Right lobe of liver (tissue), 6 donors: Measurements from ENCODE around the gene CNIH2. TPM values are rescaled to one million over a fixed set of nuclear protein-coding genes. Genes with fewer than 3 reads are reported as not detected.

Experiments used
- ATAC-seq, 4 donors: fragments of 200-7000 bp; cut with Tn5 transposase; one replicate each; pipeline ENCODE4 v1.9.1; 2020; ENCODE audit warnings: mild to moderate bottlenecking in 4 of 4, moderate library complexity in 4 of 4
- DNase-seq, 3 donors: peaks; one replicate each; pipeline ENCODE4 v3.0.0-alpha.2; 2020
- H3K27ac ChIP-seq, 3 donors: fragments of 200-600 bp; one replicate each; pipeline ENCODE4 v1.8.0; 2022
- H3K27me3 ChIP-seq, 2 donors: fragments of 200-600 bp; one replicate each; pipeline ENCODE4 v1.8.0; 2022
- H3K36me3 ChIP-seq, 4 donors: fragments of 200-600 bp; sonication (generic) in 1 of 4; one replicate each; pipeline versions ENCODE4 v1.5.1 to v1.8.0; 2017 to 2022; ENCODE audit warnings: control low read depth in 1 of 4
- H3K4me1 ChIP-seq, 4 donors: fragments of 200-600 bp; sonication (generic) in 1 of 4; one replicate each; pipeline versions ENCODE4 v1.5.1 to v1.8.0; 2017 to 2022; ENCODE audit warnings: control low read depth in 1 of 4
- H3K4me3 ChIP-seq, 3 donors: fragments of 200-600 bp; one replicate each; pipeline ENCODE4 v1.8.0; 2022
- H3K9me3 ChIP-seq, 4 donors: fragments of 200-600 bp; sonication (generic) in 1 of 4; one replicate each; pipeline versions ENCODE4 v1.5.1 to v1.8.0; 2017 to 2022; ENCODE audit warnings: control low read depth in 1 of 4
- CTCF ChIP-seq, 4 donors: fragments of 200-600 bp in 3 of 4; fragments of 450-650 bp in 1 of 4; IDR thresholded peaks; one replicate each; pipeline versions ENCODE4 v1.5.1 to v1.8.0; 2016 to 2022; ENCODE audit warnings: antibody characterized with exemption in 4 of 4, mild to moderate bottlenecking in 2 of 4
- POLR2A ChIP-seq: fragments of 450-650 bp; IDR thresholded peaks from one replicate; pipeline ENCODE4 v1.6.1; 2017; ENCODE audit warnings: antibody characterized with exemption, mild to moderate bottlenecking
- WGBS: methylation state at CpG from one replicate; pipeline ENCODE4 v1.1.6; 2018; ENCODE audit warnings: low coverage, low lambda C conversion rate; ENCODE audit not compliant: insufficient coverage; ENCODE audit errors: missing lambda C conversion rate; 5-methylcytosine and 5-hydroxymethylcytosine counted together
- intact Hi-C, 2 donors: fragments of 100-400 bp; cut with DNase I; formaldehyde crosslinking; loops; one replicate each; pipeline versions ENCODE4 v1.11.2 to v1.14.1; 2022
- total RNA-seq, 6 experiments: library from RNA; depleted of rRNA in 2 of 6; stranded (reverse); fragments of >200 nt in 2 of 6; fragmentation: NEBNext Ultra II Directional in 3 of 6; extraction: Animal tissue kit (Norgen Biotek cat#: 25700) in 3 of 6; gene quantifications; one replicate each; pipeline versions ENCODE4 v1.1.0 to v1.2.4, GENCODE V29; 2016 to 2023
- donor health status: DM: no; HTN: yes; CAD: no.
- donor health status: DM: no; HTN: no; CAD: no.
- donor health status: DM: no; HTN: no; CAD: no.
- donor health status: DM: no; HTN: yes; CAD: no.
- donor health status: DM: no; HTN: yes; CAD: no.

The CNIH2 gene
- total RNA-seq, 6 experiments from 2014 or later = 0.26 to 0.51 TPM; not detected in 4

- Histone ChIP-seq H3K9me3 (no peaks in the 10 kb centered on the region), H3K4me3 (no peak overlapping the region), H3K4me1 (peaks cover 0 to 5% (median 0%) of the 10 kb centered on the region in 4 donors), H3K36me3 (peaks cover 0 to 8% (median under 1%) of the 10 kb centered on the region in 4 donors), H3K27ac (no peak overlapping the region), H3K27me3 (no peaks in the 10 kb centered on the region)
- peak in 1 of 3 donors; percentile 57 for DNase-seq
- no peak for ATAC-seq
- intact Hi-C loops = loop anchor here (10.0 kb wide), 1 partner anchor 56 kb away; no protein-coding TSS in a partner anchor
- no peak for TF ChIP-seq CTCF (IDR thresholded peaks at IDR 0.05)
- no peak for TF ChIP-seq POLR2A
- 62% methylated on average over 2 of the region's 14 CpGs for WGBS
Measured at GRCh38 chr11:66280428-66280827, 2.5 kb downstream of the CNIH2 start.

GRCh38 chr11:66281001-66281400 lies 3.0 kb downstream of the CNIH2 start:
- no peak for DNase-seq
- intact Hi-C loops = loop anchor here (10.0 kb wide), 1 partner anchor 56 kb away; no protein-coding TSS in a partner anchor
- ATAC-seq = no peak
- H3K27me3 ChIP-seq = no peaks in the 10 kb centered on the region
- H3K4me3 ChIP-seq = no peak overlapping the region
- no peak overlapping the region for H3K27ac ChIP-seq
- H3K36me3 ChIP-seq = peaks cover 0 to 2% (median 0%) of the 10 kb centered on the region in 4 donors
- no peaks in the 10 kb centered on the region for H3K9me3 ChIP-seq
- peaks cover 0 to 5% (median 0%) of the 10 kb centered on the region in 4 donors for H3K4me1 ChIP-seq
- 83% methylated on average over 3 of the region's 6 CpGs for WGBS
- no peak for TF ChIP-seq POLR2A
- no peak for TF ChIP-seq CTCF (IDR thresholded peaks at IDR 0.05)

GRCh38 chr11:66281776-66282467 lies 3.9 kb downstream of the CNIH2 start:
- TF ChIP-seq CTCF (IDR thresholded peaks at IDR 0.05) (no peak), POLR2A (no peak)
- Histone ChIP-seq H3K36me3 (no peaks in the 10 kb centered on the region), H3K27me3 (no peaks in the 10 kb centered on the region), H3K9me3 (no peaks in the 10 kb centered on the region), H3K4me1 (peaks cover 0 to 5% (median 0%) of the 10 kb centered on the region in 4 donors), H3K4me3 (no peak overlapping the region), H3K27ac (no peak overlapping the region)
- ATAC-seq = no peak
- 55% methylated on average over 5 of the region's 20 CpGs for WGBS
- intact Hi-C loops = loop anchor here (10.0 kb wide), 1 partner anchor 57 kb away; no protein-coding TSS in a partner anchor
- peak in 1 of 3 donors; percentile 54 for DNase-seq

GRCh38 chr11:66282468-66283455 lies 4.8 kb downstream of the CNIH2 start:
- ATAC-seq (peak; percentile 89 to 96 (median 90)), DNase-seq (peak; percentile 100)
- Histone ChIP-seq H3K36me3 (no peaks in the 10 kb centered on the region), H3K9me3 (no peaks in the 10 kb centered on the region), H3K4me1 (peaks cover 0 to 5% (median 1%) of the 10 kb centered on the region in 4 donors), H3K27ac (no peak overlapping the region), H3K4me3 (no peak overlapping the region), H3K27me3 (no peaks in the 10 kb centered on the region)
- TF ChIP-seq CTCF (IDR thresholded peaks at IDR 0.05) = peak; percentile 98 to 99 (median 99)
- no peak for TF ChIP-seq POLR2A
- WGBS = 8% methylated on average over 8 of the region's 35 CpGs
- intact Hi-C loops = loop anchor here (10.0 kb wide), 1 partner anchor 58 kb away; no protein-coding TSS in a partner anchor
